ENCODE measurements around the gene ZMYND19.

GRCh38 chr9:137589441-137590122 lies 730 bp downstream of the ZMYND19 start:
- no peak for TF ChIP-seq CTCF (conservative IDR thresholded peaks at IDR 0.05; ENCODE audit: low read length)
- TF ChIP-seq EZH2phosphoT487 (IDR thresholded peaks at IDR 0.05; ENCODE audit: borderline replicate concordance): no peak

Data from Loucy (cell line).